ENCODE results near the gene UFC1. TPM values are rescaled to one million over a fixed set of nuclear protein-coding genes. Genes with fewer than 3 reads are reported as not detected.

The UFC1 gene
- total and polyA plus RNA-seq, 2 of the 13 experiments (the other 11 are each of a cell fraction or from before 2014, with no cell fraction given): 72.8 to 85.2 TPM

DNA sequence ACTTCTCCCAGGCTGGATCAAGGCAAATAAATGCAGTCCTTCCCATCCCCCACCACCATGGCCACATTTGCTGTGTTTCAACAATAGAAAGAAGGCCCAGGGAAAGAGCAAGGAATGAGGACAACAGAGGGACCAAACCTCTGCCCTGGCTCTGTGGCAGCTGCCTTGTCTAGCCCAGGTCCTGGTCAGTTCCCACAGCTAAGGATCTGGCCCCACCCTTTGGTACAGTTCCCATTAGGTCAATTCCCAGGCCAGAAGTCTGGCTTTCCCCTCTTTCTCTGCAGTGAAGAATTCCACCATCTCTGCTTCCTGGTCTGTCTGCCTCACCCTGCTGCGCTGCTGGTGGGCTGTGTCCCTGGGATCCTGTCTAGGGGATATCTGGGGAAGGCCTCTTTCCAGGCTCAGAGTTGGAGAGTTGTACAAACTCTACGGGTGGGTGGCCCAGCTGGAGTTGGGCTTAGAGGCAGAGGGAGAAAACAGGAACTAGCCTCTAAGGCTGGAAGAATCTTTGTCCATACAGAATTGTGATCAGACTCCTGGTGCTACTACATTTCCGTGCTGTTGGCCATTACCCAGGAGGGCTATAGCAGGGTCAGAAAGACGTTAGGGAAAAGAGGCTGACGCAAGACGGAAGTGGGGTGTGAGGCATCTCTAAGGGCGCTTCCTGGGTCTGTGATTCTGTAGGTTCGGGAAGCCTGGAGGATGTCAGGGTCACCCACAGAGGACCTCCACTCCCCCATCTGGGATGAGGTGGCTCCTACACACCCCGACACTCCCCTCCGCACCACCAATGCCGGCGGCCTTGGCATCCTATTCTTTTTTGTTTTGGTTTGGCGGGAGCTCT is 47.4 kb downstream of the UFC1 start (continued):
- TF ChIP-seq, protein P1, sequence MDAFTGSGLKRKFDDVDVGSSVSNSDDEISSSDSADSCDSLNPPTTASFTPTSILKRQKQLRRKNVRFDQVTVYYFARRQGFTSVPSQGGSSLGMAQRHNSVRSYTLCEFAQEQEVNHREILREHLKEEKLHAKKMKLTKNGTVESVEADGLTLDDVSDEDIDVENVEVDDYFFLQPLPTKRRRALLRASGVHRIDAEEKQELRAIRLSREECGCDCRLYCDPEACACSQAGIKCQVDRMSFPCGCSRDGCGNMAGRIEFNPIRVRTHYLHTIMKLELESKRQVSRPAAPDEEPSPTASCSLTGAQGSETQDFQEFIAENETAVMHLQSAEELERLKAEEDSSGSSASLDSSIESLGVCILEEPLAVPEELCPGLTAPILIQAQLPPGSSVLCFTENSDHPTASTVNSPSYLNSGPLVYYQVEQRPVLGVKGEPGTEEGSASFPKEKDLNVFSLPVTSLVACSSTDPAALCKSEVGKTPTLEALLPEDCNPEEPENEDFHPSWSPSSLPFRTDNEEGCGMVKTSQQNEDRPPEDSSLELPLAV (CRISPR knock-in tag; conservative IDR thresholded peaks at IDR 0.05; ENCODE audit: low read depth): no peak
- TF ChIP-seq, protein P2, sequence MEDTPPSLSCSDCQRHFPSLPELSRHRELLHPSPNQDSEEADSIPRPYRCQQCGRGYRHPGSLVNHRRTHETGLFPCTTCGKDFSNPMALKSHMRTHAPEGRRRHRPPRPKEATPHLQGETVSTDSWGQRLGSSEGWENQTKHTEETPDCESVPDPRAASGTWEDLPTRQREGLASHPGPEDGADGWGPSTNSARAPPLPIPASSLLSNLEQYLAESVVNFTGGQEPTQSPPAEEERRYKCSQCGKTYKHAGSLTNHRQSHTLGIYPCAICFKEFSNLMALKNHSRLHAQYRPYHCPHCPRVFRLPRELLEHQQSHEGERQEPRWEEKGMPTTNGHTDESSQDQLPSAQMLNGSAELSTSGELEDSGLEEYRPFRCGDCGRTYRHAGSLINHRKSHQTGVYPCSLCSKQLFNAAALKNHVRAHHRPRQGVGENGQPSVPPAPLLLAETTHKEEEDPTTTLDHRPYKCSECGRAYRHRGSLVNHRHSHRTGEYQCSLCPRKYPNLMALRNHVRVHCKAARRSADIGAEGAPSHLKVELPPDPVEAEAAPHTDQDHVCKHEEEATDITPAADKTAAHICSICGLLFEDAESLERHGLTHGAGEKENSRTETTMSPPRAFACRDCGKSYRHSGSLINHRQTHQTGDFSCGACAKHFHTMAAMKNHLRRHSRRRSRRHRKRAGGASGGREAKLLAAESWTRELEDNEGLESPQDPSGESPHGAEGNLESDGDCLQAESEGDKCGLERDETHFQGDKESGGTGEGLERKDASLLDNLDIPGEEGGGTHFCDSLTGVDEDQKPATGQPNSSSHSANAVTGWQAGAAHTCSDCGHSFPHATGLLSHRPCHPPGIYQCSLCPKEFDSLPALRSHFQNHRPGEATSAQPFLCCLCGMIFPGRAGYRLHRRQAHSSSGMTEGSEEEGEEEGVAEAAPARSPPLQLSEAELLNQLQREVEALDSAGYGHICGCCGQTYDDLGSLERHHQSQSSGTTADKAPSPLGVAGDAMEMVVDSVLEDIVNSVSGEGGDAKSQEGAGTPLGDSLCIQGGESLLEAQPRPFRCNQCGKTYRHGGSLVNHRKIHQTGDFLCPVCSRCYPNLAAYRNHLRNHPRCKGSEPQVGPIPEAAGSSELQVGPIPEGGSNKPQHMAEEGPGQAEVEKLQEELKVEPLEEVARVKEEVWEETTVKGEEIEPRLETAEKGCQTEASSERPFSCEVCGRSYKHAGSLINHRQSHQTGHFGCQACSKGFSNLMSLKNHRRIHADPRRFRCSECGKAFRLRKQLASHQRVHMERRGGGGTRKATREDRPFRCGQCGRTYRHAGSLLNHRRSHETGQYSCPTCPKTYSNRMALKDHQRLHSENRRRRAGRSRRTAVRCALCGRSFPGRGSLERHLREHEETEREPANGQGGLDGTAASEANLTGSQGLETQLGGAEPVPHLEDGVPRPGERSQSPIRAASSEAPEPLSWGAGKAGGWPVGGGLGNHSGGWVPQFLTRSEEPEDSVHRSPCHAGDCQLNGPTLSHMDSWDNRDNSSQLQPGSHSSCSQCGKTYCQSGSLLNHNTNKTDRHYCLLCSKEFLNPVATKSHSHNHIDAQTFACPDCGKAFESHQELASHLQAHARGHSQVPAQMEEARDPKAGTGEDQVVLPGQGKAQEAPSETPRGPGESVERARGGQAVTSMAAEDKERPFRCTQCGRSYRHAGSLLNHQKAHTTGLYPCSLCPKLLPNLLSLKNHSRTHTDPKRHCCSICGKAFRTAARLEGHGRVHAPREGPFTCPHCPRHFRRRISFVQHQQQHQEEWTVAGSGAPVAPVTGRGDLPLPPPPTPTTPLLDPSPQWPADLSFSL (CRISPR knock-in tag; IDR thresholded peaks at IDR 0.05): no peak
- TF ChIP-seq SAP130 (CRISPR knock-in tag; IDR thresholded peaks at IDR 0.05; ENCODE audit: low read depth) (peak; percentile 6; the same call in 1 of the 2 replicates), SIN3B (IDR thresholded peaks at IDR 0.05; ENCODE audit: low read length) (no peak), ZNF382 (CRISPR knock-in tag; IDR thresholded peaks at IDR 0.05; ENCODE audit: borderline replicate concordance) (no peak), SP5 (CRISPR knock-in tag; IDR thresholded peaks at IDR 0.05; ENCODE audit: borderline replicate concordance, low read depth) (no peak), FOXO1 (CRISPR knock-in tag; IDR thresholded peaks at IDR 0.05) (no peak), PTBP1 (IDR thresholded peaks at IDR 0.05; ENCODE audit: low read depth, low read length, poor library complexity, severe bottlenecking) (no peak), ZNF549 (CRISPR knock-in tag; IDR thresholded peaks at IDR 0.05) (no peak), FOXA1 (IDR thresholded peaks at IDR 0.05) (no peak), FOXA1 (CRISPR knock-in tag; IDR thresholded peaks at IDR 0.05) (no peak), ZFP36L2 (CRISPR knock-in tag; IDR thresholded peaks at IDR 0.05) (no peak), EEA1 (CRISPR knock-in tag; IDR thresholded peaks at IDR 0.05; ENCODE audit: borderline replicate concordance) (no peak)
- TF ChIP-seq, protein P3, sequence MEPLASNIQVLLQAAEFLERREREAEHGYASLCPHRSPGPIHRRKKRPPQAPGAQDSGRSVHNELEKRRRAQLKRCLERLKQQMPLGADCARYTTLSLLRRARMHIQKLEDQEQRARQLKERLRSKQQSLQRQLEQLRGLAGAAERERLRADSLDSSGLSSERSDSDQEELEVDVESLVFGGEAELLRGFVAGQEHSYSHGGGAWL (CRISPR knock-in tag; IDR thresholded peaks at IDR 0.05): no peak
- TF ChIP-seq, protein P4, sequence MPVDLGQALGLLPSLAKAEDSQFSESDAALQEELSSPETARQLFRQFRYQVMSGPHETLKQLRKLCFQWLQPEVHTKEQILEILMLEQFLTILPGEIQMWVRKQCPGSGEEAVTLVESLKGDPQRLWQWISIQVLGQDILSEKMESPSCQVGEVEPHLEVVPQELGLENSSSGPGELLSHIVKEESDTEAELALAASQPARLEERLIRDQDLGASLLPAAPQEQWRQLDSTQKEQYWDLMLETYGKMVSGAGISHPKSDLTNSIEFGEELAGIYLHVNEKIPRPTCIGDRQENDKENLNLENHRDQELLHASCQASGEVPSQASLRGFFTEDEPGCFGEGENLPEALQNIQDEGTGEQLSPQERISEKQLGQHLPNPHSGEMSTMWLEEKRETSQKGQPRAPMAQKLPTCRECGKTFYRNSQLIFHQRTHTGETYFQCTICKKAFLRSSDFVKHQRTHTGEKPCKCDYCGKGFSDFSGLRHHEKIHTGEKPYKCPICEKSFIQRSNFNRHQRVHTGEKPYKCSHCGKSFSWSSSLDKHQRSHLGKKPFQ (CRISPR knock-in tag; IDR thresholded peaks at IDR 0.05; ENCODE audit: insufficient replicate concordance): no peak
- TF ChIP-seq, protein P5, sequence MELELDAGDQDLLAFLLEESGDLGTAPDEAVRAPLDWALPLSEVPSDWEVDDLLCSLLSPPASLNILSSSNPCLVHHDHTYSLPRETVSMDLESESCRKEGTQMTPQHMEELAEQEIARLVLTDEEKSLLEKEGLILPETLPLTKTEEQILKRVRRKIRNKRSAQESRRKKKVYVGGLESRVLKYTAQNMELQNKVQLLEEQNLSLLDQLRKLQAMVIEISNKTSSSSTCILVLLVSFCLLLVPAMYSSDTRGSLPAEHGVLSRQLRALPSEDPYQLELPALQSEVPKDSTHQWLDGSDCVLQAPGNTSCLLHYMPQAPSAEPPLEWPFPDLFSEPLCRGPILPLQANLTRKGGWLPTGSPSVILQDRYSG (CRISPR knock-in tag; IDR thresholded peaks at IDR 0.05): no peak

Data from HepG2 (cell line).